RWPE1 (cell line): Measurements from ENCODE around the gene RAB15.

Experiments used
- CTCF ChIA-PET: fragments of 350-600 bp; sonication (Branson Sonifier 250); formaldehyde crosslinking; extraction: SDS; loops from one replicate; lab custom pipeline; 2021; lab: Yijun Ruan, JAX
- POLR2A ChIA-PET: fragments of 400-600 bp; formaldehyde crosslinking; extraction: SDS; loops from one replicate; lab custom pipeline; 2020; ENCODE audit warnings: antibody characterized with exemption; ENCODE audit not compliant: low non-redundant PET; lab: Yijun Ruan, JAX
- DNase-seq: peaks from one replicate; pipeline ENCODE4 v3.0.0; 2012; ENCODE audit warnings: low spot score
- H3K27ac ChIP-seq: fragments of 450-650 bp; 2 replicates; pipeline ENCODE4 v1.5.1; 2017
- TF ChIP-seq, protein P1 (sequence below): fragments of 450-650 bp; conservative IDR thresholded peaks from 2 replicates; pipeline ENCODE4 v1.5.1; 2017; ENCODE audit warnings: low read depth, mild to moderate bottlenecking

RAB15 gene

GRCh38 chr14:64943556-64943955 lies 28.6 kb downstream of the RAB15 start:
- no peak for DNase-seq
- POLR2A ChIA-PET: no interaction called here
- CTCF ChIA-PET: no interaction called here
- TF ChIP-seq, protein P1, sequence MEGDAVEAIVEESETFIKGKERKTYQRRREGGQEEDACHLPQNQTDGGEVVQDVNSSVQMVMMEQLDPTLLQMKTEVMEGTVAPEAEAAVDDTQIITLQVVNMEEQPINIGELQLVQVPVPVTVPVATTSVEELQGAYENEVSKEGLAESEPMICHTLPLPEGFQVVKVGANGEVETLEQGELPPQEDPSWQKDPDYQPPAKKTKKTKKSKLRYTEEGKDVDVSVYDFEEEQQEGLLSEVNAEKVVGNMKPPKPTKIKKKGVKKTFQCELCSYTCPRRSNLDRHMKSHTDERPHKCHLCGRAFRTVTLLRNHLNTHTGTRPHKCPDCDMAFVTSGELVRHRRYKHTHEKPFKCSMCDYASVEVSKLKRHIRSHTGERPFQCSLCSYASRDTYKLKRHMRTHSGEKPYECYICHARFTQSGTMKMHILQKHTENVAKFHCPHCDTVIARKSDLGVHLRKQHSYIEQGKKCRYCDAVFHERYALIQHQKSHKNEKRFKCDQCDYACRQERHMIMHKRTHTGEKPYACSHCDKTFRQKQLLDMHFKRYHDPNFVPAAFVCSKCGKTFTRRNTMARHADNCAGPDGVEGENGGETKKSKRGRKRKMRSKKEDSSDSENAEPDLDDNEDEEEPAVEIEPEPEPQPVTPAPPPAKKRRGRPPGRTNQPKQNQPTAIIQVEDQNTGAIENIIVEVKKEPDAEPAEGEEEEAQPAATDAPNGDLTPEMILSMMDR: no peak
- H3K27ac ChIP-seq: no peak overlapping the region

- ChIA-PET CTCF (interaction anchor here (0.6 to 0.8 kb wide), 2 partner anchors 77 to 400 kb away, joined by 3 read pairs; no protein-coding TSS in a partner anchor), POLR2A (interaction anchor here (0.5 kb wide), 1 partner anchor 17 kb away, joined by 4 read pairs; no protein-coding TSS in a partner anchor)
- peak within 1 kb of the TSS; percentile 60 for H3K27ac ChIP-seq
- peak; percentile 53 for DNase-seq
- TF ChIP-seq, protein P1: no peak
These were observed 29.5 kb downstream of the RAB15 start, which contains the start of gene GPX2 for GRCh38 chr14:64942531-64943111. GPX2 (minus strand) TSS chr14:64942745; CDS start chr14:64942726, 19 bp downstream.

DNA sequence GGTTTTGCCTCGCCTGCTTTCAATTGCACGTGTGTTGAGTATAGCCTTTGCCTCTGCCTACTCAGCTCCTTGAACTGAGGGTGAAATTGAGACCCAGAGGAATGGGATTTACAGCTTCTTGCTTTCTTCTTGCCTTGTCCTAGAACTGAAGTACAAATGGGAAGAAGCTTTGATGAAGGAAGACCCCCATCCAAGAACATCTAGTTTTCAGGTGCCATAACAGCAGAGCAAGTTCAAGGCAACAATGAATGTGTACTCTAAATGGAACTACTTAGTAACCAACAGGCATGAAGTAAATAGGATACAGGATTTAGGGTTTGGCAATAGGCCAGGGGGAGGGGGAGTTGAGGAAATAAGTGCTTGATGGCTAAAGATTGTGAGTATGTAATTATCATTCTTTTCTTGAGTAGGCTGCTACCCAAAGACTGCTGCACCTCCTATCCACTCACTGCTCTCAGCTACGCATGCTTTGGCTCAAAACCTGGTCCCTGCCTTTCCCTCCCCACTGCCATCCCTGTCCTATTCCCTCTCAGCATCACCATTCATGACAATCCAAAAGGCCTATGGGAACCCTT lies 31.7 kb downstream of the RAB15 start:
- ChIA-PET CTCF (interaction anchor here (0.6 kb wide), 1 partner anchor 278 kb away, joined by 4 read pairs; no protein-coding TSS in a partner anchor), POLR2A (no interaction called here)
- TF ChIP-seq, protein P1: no peak
- H3K27ac ChIP-seq: no peak overlapping the region
- DNase-seq: no peak

GRCh38 chr14:64939817-64940190 lies 32.3 kb downstream of the RAB15 start:
- CTCF ChIA-PET: no interaction called here
- POLR2A ChIA-PET: no interaction called here
- H3K27ac ChIP-seq: no peak overlapping the region
- TF ChIP-seq, protein P1: no peak
- no peak for DNase-seq

- ChIA-PET POLR2A (no interaction called here), CTCF (no interaction called here)
- TF ChIP-seq, protein P1: no peak
- DNase-seq: no peak
- no peak overlapping the region for H3K27ac ChIP-seq
These were observed 32.9 kb downstream of the RAB15 start for GRCh38 chr14:64938972-64939816.

- no peak overlapping the region for H3K27ac ChIP-seq
- TF ChIP-seq, protein P1: no peak
- CTCF ChIA-PET: no interaction called here
- POLR2A ChIA-PET: no interaction called here
- no peak for DNase-seq
These were observed 34.3 kb downstream of the RAB15 start for GRCh38 chr14:64937821-64938193.
